GM18868 (cell line): ENCODE data around the gene DLGAP1.
A peak's percentile ranks its signal among the peaks of the same experiment; 100 is the strongest.
"Not testable (repeated sequence)": the region's sequence is repeated elsewhere in the genome, so short reads cannot be mapped to it uniquely, and the experiment has no call there.

ENCODE experiments used
- ATAC-seq: cut with Tn5 transposase; IDR thresholded peaks from one replicate; pipeline ENCODE4 v1.9.1; 2021; ENCODE audit warnings: mild to moderate bottlenecking, moderate library complexity; ENCODE audit not compliant: unreplicated experiment

DLGAP1 gene

DNA sequence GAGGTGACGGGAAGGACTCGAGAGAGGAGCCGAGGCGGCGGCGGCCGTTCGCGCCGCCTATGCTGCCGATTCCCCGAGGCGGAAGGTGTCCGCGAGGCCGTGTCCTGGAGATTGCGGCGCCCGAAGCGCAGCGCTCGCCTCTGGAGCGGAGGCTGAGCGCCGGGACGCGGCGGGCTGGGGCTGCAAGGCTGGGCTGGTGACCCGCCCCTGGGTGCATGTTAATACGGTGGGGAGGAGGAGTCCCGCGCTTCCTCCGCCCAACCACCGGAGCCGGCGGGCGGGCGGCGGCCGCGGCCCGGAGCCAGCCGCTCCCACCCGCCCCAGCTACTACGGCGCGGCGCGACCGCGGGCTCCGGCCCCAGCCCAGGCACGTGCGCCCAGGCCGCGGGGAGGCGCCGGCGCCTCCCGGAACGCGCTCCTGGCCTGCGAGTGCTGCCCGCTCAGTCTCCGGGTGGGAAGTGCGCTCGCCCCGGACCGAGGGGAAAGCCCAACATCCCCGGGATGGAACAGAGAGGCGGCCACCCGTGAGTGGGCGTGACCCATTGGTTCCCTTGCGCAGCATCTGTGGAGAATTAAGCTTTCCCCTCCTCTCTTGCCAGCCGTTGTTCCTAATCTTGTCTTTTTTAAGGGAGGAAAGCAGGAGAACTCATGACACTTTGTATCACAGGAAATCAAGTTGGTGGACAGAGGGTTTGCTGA lies at the start of gene DLGAP1:
DLGAP1 (minus strand) TSS at position 195 of the 699 bp plus-strand sequence.
- peak; percentile 45 for ATAC-seq

DNA sequence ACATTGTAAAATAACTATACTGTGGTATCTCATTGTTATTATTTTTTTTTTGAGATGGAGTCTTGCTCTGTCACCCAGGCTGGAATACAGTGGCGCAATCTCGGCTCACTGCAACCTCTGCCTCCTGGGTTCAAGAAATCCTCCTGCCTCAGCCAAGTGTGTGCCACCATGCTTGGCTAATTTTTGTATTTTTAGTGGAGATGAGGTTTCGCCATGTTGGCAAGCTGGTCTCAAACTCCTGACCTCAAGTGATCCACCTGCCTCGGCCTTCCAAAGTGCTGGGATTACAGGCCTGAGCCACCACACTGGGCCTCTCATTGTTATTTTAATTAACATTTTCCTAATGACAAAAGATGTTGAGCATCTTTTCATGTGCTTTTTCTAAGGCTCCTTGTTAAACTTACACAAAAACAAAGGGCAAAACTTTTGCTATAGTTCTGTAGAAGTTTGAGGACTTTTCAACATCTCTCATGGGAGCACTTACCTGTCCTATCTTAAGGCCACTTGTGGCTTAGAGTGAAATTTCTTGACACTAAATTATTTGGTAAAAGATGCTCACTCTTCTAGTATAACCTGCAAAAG lies 39.7 kb upstream of the DLGAP1 start:
- not testable (repeated sequence) for ATAC-seq

DNA sequence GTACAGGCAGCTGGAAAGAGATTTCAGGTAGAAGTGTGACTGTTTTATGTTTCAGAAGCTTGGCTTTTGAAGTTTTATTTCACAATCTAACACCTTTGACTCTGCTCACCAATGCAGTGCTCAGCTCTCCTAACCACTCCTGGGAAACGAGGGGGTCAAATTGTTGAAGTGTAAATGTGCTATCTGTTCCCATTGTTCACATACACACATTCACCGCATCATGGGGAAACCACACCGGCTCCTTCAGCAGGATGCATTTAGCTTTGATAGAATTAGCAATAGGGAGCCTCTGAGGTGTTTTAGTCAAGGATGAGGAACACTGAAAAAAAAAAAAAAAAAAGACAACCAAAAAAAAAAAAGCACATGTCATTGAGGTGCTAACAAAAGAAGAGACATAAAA lies 13.4 kb upstream of the DLGAP1 start:
- no peak for ATAC-seq

DNA sequence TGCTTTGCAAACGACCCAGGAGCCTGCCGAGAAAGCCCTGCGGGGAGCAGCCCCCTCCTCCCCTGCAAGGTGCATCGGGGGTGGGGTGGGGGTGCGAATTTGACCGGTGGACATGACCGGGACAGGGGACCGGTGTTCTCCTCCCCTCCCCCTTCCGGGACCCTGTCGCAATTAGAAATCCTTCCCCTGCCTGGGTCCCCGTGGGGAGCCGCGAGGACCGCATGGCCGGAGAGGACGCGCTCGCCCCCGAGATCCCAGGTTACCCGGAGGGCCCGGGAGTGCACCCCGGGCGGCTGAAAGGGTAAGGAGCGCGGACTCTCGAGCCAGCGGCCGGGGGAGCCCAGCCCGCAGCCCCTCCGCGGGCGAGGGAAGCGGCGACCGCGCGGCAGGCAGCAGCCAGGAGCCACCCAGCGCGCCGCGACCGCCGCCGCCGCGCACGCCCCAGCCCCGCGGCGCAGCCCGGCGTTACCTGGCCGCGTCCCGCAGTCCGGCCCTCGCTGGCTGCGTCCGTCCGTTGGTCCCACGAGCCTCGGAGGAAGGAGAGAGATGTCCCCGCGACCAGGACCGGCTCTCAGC lies 482 bp downstream of the DLGAP1 start:
- ATAC-seq: peak; percentile 17

DNA sequence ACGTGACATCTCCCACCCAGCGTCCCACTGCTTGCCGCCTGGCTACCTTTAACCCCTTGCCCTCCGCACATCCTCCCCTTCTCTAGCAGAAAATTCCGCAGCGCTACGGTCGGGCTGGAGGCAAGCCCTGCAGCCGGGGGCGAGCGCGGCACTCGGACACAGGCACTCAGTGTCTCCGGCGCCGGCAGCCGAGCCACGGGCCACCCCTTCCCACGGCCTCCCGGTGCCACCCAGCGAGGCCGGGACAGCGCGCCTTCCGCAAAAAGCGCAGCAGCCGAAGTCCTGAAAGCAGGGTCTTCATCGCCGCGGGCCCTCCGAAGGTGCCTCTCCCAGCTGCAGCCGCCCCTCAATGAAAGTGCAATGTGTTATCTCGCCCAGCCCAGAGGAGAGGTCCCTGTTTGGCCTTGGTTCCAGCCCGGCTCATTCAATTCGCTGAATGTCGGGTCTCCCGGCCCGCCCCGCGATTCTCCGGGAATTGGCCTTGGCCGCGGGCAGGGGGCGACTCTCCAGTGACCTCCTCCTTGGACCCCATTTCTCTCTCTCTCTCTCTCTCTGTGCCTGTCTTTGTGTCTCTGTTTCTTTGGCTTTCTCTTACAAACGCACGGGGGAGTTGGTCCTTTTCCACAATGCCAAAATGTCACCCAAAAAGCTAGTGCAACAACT lies 1.1 kb downstream of the DLGAP1 start:
- ATAC-seq: no peak

DNA sequence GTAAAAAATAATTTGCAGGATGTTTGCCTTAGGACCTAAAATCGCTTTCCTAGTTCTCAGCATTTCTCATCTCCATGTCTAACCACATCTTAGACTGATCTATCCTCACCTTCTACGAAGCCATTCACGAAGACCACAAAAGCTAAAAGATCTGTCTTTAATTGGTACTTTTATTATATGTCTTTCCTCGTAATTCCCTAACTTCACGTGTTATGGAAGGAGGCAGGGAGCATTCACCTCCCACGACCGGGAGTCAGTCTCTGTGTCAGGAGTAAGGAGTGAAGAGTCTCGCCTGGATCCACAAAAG lies 1.6 kb downstream of the DLGAP1 start:
- ATAC-seq: no peak

DNA sequence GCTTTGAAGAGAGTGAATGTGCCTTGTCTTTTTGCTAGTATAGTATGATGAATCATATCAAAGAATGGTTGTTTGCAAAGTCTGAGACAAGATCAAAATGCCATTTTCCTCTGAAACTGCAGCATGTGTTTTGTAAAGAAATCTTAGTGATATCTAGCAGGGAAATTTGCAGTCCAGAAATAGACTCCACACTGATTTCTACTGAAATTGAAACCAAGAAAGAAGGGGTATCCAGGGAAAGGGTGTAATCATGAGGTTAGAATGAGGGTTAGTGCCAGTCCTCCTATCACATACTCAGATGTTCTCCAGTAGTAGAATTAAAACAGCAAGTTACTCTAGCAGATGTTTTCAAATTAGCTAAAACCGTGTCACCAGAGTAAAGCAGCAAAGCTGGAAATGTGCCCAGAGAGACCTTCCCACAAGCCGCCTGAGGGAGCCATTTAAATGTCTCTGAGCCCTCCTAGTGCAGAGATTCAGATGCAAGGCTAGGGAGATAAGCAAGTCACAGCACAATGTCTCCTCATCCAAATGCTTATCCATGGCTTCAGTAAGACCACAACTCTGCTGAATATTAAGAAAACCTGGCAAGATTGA lies 4.9 kb downstream of the DLGAP1 start:
- no peak for ATAC-seq

DNA sequence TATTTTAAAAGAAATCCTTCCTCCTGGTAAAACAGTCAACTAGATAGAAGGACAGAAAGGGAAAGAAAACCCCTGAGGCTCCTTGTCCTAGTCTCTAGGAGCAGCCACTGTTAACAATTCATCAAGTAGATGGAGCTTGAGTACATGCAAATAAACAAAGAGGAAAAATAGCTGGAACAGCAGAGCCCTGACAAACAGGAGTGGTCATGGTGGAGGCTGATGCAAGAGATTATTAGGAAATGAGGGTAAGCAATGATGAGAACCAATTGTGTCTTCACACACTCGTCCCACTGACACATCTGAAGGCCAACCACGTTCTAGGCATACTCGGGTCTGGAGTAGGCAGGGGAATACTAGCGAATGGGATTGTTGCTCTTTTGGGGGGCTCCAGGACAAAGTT lies 9.2 kb downstream of the DLGAP1 start:
- ATAC-seq: no peak

DNA sequence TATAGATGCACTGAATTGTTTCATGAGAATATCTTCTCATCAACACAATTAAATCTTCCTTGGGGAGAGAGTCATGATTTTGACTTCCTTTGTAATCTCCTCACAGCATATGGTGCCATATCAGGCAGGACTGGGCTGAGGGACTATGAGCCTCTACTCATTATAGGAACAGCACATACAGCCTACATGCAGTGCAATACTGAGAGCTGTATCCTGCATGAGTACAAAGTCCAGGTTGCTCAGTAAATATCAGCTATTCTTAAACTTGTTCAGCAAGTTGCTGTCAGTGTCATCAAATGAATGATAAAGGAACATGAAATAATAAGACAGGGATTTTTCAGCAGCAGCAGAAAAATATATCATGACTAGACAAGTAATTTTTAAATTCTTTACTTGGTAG lies 10.8 kb downstream of the DLGAP1 start:
- no peak for ATAC-seq

DNA sequence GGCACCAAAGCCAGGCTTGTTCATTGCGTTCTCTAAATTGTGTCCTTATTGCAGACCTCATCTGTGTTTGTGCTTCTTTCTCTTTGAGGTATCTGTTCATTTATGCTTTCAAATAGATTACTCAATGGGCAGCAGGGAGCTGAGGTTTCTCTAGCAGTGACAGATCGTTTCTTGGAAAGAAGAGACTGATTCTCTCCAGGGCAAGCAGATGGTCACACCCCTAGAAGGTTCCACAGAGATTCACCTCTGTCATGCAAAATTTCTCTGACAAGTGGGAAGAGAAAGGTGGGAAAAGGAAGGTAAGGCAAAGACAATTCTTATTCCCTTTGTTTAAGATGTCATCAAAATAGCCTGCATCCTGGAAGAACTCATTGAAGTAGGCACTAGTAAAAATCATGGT lies 14.0 kb downstream of the DLGAP1 start:
- ATAC-seq: no peak

DNA sequence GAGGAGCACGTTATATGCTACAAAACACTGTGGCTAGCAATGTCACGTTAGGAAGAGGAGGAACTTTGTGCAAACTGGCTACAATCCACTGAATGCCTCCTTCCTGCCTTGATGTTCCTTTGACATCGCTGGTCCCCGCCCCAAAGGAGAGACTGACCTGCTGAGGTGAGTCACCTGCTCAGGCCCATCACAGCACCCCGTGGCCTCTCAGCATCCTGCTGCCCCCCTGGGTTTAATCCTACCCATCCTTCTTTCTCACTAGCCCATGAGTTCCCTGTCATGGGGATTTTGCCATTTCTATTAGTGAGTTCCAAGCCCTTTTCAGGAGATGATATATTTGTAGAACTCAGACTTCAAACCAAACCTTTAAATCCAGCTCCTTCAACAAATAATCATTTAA lies 16.2 kb downstream of the DLGAP1 start:
- ATAC-seq: no peak

DNA sequence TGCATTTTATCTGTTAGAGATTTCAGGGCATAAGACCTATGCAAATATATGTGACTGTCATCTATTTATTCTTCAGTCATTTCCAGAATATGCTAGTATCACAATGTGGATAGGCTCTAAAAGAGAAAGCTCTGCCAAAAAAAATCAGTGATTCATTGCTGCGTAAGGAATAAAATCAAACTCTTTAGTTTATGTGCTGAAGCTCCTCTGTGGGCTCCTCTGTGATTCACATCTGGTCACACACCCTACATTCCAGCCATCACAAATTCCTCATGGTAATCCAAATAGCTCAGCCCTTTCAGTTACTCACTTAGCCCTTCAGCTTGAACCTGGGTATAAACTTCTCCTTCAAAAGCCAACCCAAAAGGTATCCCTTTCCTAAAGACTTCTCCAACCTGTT lies 21.4 kb downstream of the DLGAP1 start:
- no peak for ATAC-seq

DNA sequence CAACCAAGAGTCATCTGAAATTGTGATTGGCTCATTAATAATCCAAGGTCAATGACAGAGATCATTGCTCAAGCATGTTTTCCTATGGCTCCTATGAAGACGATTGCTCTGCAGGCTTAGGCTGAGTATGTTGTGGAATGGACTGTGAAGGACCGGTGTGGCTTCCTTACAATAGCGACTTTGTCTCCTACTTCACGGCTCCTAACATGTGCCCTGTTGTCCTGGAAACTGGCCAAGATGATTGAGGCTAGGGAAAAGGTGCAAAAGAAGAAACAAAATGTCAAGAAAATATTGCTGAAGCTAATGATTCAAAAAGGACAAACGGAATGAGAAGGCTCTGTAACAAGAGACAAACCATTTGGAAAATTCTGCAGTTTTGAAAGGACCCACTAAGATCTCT lies 24.3 kb downstream of the DLGAP1 start:
- ATAC-seq: no peak

DNA sequence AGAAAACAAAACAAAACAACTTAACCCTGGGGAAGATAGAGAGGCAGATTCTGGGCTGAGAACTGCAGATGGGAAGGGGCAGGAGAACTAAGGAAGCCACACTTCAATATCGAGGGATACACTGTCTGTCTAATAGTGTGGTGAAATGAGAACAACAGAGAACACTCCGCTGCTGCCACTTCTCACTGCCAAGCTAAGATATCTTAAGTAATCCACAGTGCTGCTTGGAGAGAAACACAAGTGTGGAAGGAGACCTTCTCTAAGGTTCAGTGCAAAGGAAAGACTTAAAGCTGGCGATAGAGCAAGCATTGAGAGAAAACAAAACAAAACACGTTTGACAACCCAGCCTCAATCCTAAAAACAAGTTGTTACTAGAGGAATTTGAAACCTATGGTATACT lies 37.4 kb downstream of the DLGAP1 start:
- no peak for ATAC-seq

DNA sequence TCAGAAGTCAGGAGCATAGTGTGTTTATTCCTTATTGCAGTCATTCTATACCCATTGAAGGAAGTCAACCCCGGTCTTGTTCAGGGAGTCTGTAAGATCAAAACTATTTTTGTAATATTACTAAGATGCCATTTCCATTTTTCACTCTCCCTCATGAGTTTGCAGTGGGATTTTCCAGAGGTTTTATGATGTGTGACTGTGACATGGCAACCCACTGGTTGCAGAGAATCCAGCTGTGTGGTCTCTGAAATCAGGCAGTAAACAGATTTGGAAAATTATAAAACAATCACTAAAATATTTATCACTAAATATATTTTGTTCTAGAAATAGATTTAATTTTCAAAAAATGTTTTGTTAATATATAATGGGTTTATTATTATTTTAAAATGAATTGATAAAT lies 38.1 kb downstream of the DLGAP1 start:
- no peak for ATAC-seq

DNA sequence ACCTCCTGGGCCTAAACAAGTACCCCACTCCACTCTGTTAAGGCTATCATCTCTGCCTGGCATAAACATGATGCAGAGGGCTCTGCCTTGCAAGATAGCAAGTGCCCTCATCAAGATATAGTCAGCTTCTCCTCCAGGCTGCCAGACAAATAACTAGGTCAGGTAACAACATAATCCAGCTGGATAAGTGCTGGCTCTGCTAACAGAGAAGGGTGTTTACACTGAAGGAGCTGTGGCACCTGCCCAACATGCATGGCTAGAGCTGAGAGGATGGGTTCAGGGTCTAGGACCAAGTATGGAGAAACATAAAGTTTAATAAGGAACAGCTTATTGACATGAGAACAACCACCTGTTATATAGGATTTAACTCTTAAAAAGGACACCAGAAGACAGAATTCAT lies 42.8 kb downstream of the DLGAP1 start:
- ATAC-seq: no peak

DNA sequence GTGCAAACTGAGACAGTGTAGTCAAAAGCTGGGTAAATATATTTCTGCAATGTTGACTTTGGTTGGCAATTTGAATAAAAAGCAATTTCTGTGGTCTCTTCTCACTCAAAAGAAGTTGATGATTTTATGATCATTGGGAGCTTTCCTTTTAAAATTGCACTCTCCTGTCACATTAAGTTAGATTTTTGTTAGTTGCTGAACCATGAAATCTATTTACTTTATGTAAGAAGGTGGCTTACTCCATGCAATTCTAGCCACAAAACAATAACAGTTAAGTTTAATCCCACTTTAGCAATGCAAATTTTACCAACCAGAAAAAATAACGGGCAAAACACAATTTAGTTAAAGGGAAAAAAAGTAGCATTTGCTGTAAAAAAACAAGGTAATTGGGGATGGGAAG lies 48.3 kb downstream of the DLGAP1 start:
- no peak for ATAC-seq

DNA sequence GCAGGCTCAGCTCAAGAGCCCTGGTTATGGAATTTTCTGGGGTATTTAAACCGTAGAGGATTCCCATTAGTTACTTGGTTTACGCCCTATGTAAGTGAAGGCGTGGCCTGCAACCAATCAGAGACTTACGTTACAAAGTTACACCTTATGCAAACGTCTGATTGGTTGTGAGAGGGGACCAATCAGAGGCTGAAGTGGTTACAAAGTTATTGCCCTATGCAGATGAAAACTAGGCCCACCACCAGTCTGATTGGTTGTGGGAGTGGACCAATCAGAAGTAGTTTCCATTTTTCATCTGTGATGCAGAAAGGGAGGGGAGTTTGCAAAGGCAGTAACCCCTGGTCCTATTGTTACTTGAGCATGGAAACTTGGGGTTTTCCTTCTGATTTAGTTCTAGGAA lies 49.1 kb downstream of the DLGAP1 start:
- ATAC-seq: no peak

DNA sequence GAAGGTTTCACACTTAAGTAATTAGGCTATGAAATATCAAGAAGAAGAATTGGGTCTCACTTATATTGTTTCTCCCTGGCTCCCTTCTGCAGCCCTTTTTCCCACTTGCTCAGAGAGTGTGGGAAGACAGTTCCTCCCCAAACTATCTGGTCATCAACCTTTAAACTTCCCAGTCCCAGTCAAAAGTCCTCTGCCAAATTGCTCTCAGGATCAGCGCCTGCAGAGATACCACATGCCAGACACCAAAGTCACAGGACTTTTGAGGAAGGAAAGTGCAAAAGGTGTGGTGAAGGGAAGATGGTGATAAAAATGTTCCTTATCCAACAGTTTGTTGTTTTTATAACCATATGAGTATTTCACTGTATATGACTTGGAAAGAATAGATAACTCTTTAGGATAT lies 51.3 kb downstream of the DLGAP1 start:
- ATAC-seq: no peak

DNA sequence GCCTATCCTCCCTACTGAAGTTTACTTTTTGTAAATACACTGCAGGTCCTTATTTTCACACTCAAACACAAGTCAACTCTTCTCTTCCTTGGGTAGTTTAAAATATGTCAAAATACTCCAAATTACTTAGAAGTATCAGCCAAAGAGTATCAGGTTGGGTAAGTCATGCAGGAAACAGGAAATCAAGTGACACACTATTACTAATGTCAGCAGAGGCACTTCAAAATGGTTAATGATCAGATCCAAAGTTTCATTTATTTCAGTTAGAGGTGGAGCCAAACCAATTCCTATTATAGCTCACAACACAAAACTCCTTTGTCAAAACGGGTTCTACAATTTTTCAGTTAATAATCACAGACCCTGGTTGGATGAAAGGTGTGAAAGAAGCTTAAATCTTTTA lies 54.2 kb downstream of the DLGAP1 start:
- no peak for ATAC-seq

DNA sequence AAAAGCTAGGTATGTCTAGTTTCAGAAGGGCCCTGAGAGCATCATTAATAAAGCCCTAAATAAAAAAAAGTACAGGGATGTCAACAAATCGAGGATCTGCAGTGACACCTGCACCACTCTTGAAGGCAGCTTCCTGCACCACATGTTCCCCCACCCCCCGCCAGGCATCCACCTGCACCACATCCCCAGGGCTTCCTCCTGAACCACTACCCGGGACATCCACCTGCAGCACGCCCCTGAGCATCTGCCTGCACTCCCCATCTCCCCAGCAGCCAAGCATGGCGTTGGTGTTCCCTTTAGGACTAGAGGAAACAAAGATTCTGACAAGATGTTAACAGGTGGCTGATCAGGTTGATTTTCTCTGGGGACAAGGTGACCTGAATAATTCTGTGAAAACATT lies 55.2 kb downstream of the DLGAP1 start:
- ATAC-seq: no peak

DNA sequence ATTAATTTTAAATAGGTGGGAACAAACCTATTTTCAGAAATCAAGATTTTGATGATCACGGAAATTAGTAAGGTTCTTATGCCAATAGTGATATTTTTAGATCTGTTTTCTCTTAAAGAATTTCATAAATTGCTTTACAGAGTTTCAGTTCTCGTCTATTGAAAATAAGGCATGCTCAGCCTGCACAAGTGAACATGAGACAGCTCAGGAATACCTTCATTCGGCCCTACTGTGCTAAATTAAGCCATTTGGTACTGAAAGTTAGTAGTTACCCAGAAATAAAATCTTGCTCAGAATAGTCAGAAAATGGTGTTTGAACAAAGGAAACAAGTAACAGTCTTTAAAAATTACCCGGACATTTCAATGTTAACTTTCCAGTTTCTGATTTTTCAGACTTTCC lies 60.4 kb downstream of the DLGAP1 start:
- no peak for ATAC-seq
